Pancreas (tissue), 10 donors: ENCODE results near the gene ZFR2. TPM values are rescaled to one million over a fixed set of nuclear protein-coding genes. Genes with fewer than 3 reads are reported as not detected.

Experiments
- ATAC-seq, 4 donors: fragments of 200-7000 bp; cut with Tn5 transposase; one replicate each; pipeline versions ENCODE4 v1.8.0 to v1.9.1; 2020; ENCODE audit warnings: mild to moderate bottlenecking in 4 of 4, moderate library complexity in 4 of 4
- DNase-seq, 6 donors: peaks; one replicate each; pipeline ENCODE4 v3.0.0-alpha.2; 2020
- FAIRE-seq: peaks from 2 replicates; lab custom pipeline; 2012; peaks lifted over from hg19 to GRCh38; lab: Jason Lieb, UNC
- H3K27ac ChIP-seq, 4 donors: fragments of 200-600 bp; sonication (generic); 1 replicate in 3 of 4; 2 replicates in 1 of 4; pipeline versions ENCODE4 v1.5.0 to v1.8.0; 2020
- H3K27me3 ChIP-seq, 4 donors: fragments of 200-600 bp; one replicate each; pipeline ENCODE4 v1.8.0; 2021
- H3K36me3 ChIP-seq, 3 donors: fragments of 200-600 bp; sonication (generic) in 1 of 3; one replicate each; pipeline versions ENCODE4 v1.5.0 to v1.8.0; 2020 to 2021
- H3K4me1 ChIP-seq, 3 donors: fragments of 200-600 bp; one replicate each; pipeline ENCODE4 v1.8.0; 2021
- H3K4me3 ChIP-seq, 4 donors: fragments of 200-600 bp; sonication (generic) in 2 of 4; one replicate each; pipeline versions ENCODE4 v1.5.0 to v1.8.0; 2020 to 2021
- H3K9me3 ChIP-seq, 4 donors: fragments of 200-600 bp; one replicate each; pipeline ENCODE4 v1.8.0; 2021
- CTCF ChIP-seq, 4 donors: fragments of 200-600 bp; sonication (generic) in 3 of 4; IDR thresholded peaks; one replicate each; pipeline versions ENCODE4 v1.5.0 to v1.8.0; 2021; ENCODE audit warnings: antibody characterized with exemption in 4 of 4
- WGBS, 2 donors: extraction: QIAGEN DNeasy Blood & Tissue Kit; methylation state at CpG; one replicate each; pipeline ENCODE4 v1.1.7; 2013; 5-methylcytosine and 5-hydroxymethylcytosine counted together
- intact Hi-C, 3 donors: fragments of 100-400 bp; cut with DNase I; formaldehyde crosslinking; loops; one replicate each; pipeline versions ENCODE4 v1.11.1 to v1.14.2; 2022
- polyA plus RNA-seq, 2 donors: library from polyadenylated mRNA; stranded (reverse); fragments of 200-250 nt; gene quantifications; one replicate each; pipeline ENCODE4 v1.2.3, GENCODE V29; 2013
- total RNA-seq, 6 donors: library from RNA; stranded (reverse); fragmentation: NEBNext Ultra II Directional in 4 of 6; extraction: Animal tissue kit (Norgen Biotek cat#: 25700) in 4 of 6; gene quantifications; one replicate each; pipeline versions ENCODE4 v1.2.1 to v1.2.4, GENCODE V29; 2021 to 2023
- donor health status: healthy with polysubstance abuse.
- donor health status: DM: no; HTN: no; CAD: no; lungs with moderate emphysema.
- donor health status: DM: no; HTN: no; CAD: no.
- donor health status: control.
- donor health status: control.
- donor health status: Bipolar disorder and iron deficiency.
- donor health status: DM: yes; HTN: yes; CAD: no.
- donor health status: DM: no; HTN: no; CAD: no.
- donor health status: DM: no; HTN: no; CAD: no.
- donor health status: DM: yes; HTN: yes; CAD: no.

Gene ZFR2
- total and polyA plus RNA-seq, 8 donors: 0.06 to 3.1 (median 0.34) TPM; not detected in 2

- DNase-seq (peak in 1 of 6 donors; percentile 51), FAIRE-seq (no peak), ATAC-seq (peak in 1 of 4 donors; percentile 33)
- Histone ChIP-seq H3K9me3 (no peaks in the 10 kb centered on the region), H3K27ac (no peak overlapping the region), H3K4me3 (no peak overlapping the region), H3K36me3 (no peaks in the 10 kb centered on the region), H3K4me1 (no peaks in the 10 kb centered on the region), H3K27me3 (no peaks in the 10 kb centered on the region)
- 64 to 74% methylated on average over 33 to 38 of the region's 38 CpGs for WGBS, 2 donors
- TF ChIP-seq CTCF (IDR thresholded peaks at IDR 0.05): no peak
- intact Hi-C loops: loop anchor here in 1 of 3 donors (10.0 kb wide), 1 partner anchor 136 kb away; no protein-coding TSS in a partner anchor
These were observed 58.0 kb downstream of the ZFR2 start for GRCh38 chr19:3810708-3811355.

- intact Hi-C loops: loop anchor here in 1 of 3 donors (10.0 kb wide), 1 partner anchor 135 kb away; no protein-coding TSS in a partner anchor
- Histone ChIP-seq H3K36me3 (no peaks in the 10 kb centered on the region), H3K27me3 (no peaks in the 10 kb centered on the region), H3K27ac (no peak overlapping the region), H3K9me3 (no peaks in the 10 kb centered on the region), H3K4me3 (no peak overlapping the region), H3K4me1 (no peaks in the 10 kb centered on the region)
- 59 to 72% methylated on average over 24 to 26 of the region's 26 CpGs for WGBS, 2 donors
- no peak for FAIRE-seq
- TF ChIP-seq CTCF (IDR thresholded peaks at IDR 0.05): no peak
- DNase-seq: peak in 1 of 6 donors; percentile 51
- ATAC-seq: no peak
These were observed 58.7 kb downstream of the ZFR2 start for GRCh38 chr19:3809881-3810707.

- no peak overlapping the region for H3K27ac ChIP-seq
- ATAC-seq: no peak
- no peak overlapping the region for H3K4me3 ChIP-seq
- 73 to 79% methylated on average over 32 to 33 of the region's 33 CpGs for WGBS, 2 donors
- no peaks in the 10 kb centered on the region for H3K27me3 ChIP-seq
- DNase-seq: peak in 1 of 6 donors; percentile 62
- no peak for FAIRE-seq
- H3K9me3 ChIP-seq: no peaks in the 10 kb centered on the region
- intact Hi-C loops: no loop called here
- H3K4me1 ChIP-seq: no peaks in the 10 kb centered on the region
- H3K36me3 ChIP-seq: no peaks in the 10 kb centered on the region
- no peak for TF ChIP-seq CTCF (IDR thresholded peaks at IDR 0.05)
These were observed 60.3 kb downstream of the ZFR2 start for GRCh38 chr19:3808420-3809143.

GRCh38 chr19:3807574-3808354 is 61.1 kb downstream of the ZFR2 start:
- no peaks in the 10 kb centered on the region for H3K9me3 ChIP-seq
- H3K4me1 ChIP-seq: no peaks in the 10 kb centered on the region
- ATAC-seq (no peak), DNase-seq (no peak), FAIRE-seq (no peak)
- no peak for TF ChIP-seq CTCF (IDR thresholded peaks at IDR 0.05)
- no peak overlapping the region for H3K4me3 ChIP-seq
- no peaks in the 10 kb centered on the region for H3K36me3 ChIP-seq
- H3K27ac ChIP-seq: no peak overlapping the region
- intact Hi-C loops: no loop called here
- H3K27me3 ChIP-seq: no peaks in the 10 kb centered on the region
- WGBS, 2 donors: 86 to 89% methylated on average over 35 of the region's 35 CpGs
